B cell (primary cell): ENCODE data around the gene PALLD. TPM values are rescaled to one million over a fixed set of nuclear protein-coding genes. Genes with fewer than 3 reads are reported as not detected.

Source experiments
- ATAC-seq: fragments of 200-7000 bp; cut with Tn5 transposase; one replicate; pipeline ENCODE4 v1.10.0; 2021; ENCODE audit warnings: low read depth, mild to moderate bottlenecking, moderate number of reproducible peaks, moderate library complexity
- CTCF ChIA-PET: fragments of 350-600 bp; sonication (Branson Sonifier 250); formaldehyde crosslinking; loops from one replicate; lab custom pipeline; 2021; ENCODE audit warnings: antibody characterized with exemption, inconsistent platforms; lab: Charles Lee
- POLR2A ChIA-PET: fragments of 350-600 bp; sonication (Branson Sonifier 250); formaldehyde crosslinking; loops from one replicate; lab custom pipeline; 2021; ENCODE audit warnings: antibody characterized with exemption; lab: Charles Lee
- DNase-seq: peaks from one replicate; pipeline ENCODE4 v3.0.0; 2013
- H2AFZ ChIP-seq: 2 replicates; pipeline ENCODE4 v1.6.1; 2012; ENCODE audit warnings: mild to moderate bottlenecking, low read depth, low read length; ENCODE audit not compliant: insufficient read depth, poor library complexity, severe bottlenecking
- H3K27ac ChIP-seq, 2 donors: 1 replicate in 1 of 2; 2 replicates in 1 of 2; pipeline ENCODE4 v1.5.1; 2012 to 2013; ENCODE audit warnings: low read length in 2 of 2, mild to moderate bottlenecking in 2 of 2, moderate library complexity in 1 of 2
- H3K27me3 ChIP-seq, 4 experiments: fragments of 200-600 bp in 1 of 4; sonication (generic) in 1 of 4; replicated peaks in 1 of 4; 1 replicate in 2 of 4; 2 replicates in 2 of 4; pipeline versions ENCODE4 v1.6.1 to v1.7.0; 2013 to 2016; ENCODE audit warnings: low read length in 3 of 4, mild to moderate bottlenecking in 2 of 4, mixed read lengths in 1 of 4, moderate library complexity in 1 of 4; ENCODE audit not compliant: insufficient read depth in 4 of 4, control insufficient read depth in 3 of 4; ENCODE audit errors: control extremely low read depth in 1 of 4
- H3K36me3 ChIP-seq, 2 experiments: replicated peaks in 1 of 2; 1 replicate in 1 of 2; 2 replicates in 1 of 2; pipeline versions ENCODE4 v1.6.1 to v1.7.1; 2013; ENCODE audit warnings: low read length in 1 of 2; ENCODE audit not compliant: insufficient read depth in 2 of 2, control insufficient read depth in 1 of 2; ENCODE audit errors: control extremely low read depth in 1 of 2, extremely low read depth in 1 of 2
- H3K4me1 ChIP-seq, 2 donors: fragments of 200-600 bp in 1 of 2; sonication (generic) in 1 of 2; 1 replicate in 1 of 2; 2 replicates in 1 of 2; pipeline versions ENCODE4 v1.5.1 to v1.6.1; 2013 to 2017; ENCODE audit warnings: low read length in 2 of 2; ENCODE audit not compliant: control insufficient read depth in 2 of 2, insufficient read depth in 2 of 2
- H3K4me2 ChIP-seq: replicated peaks from 2 replicates; pipeline ENCODE3; 2012; ENCODE audit warnings: mild to moderate bottlenecking, low read depth, low read length; ENCODE audit not compliant: poor library complexity, severe bottlenecking
- H3K4me3 ChIP-seq, 5 experiments: fragments of 200-600 bp in 1 of 5; sonication (generic) in 1 of 5; 1 replicate in 3 of 5; 2 replicates in 2 of 5; pipeline versions ENCODE4 v1.5.1 to v1.7.0; 2011 to 2016; ENCODE audit warnings: low read length in 4 of 5, mild to moderate bottlenecking in 4 of 5, low read depth in 2 of 5, control low read depth in 1 of 5, moderate library complexity in 1 of 5; ENCODE audit not compliant: insufficient read depth in 1 of 5; ENCODE audit errors: control extremely low read depth in 1 of 5, extremely low read depth in 1 of 5
- H3K79me2 ChIP-seq: fragments of 200-600 bp; sonication (generic); one replicate; pipeline ENCODE4 v1.6.0; 2016; ENCODE audit warnings: low read length; ENCODE audit not compliant: control insufficient read depth, insufficient read depth
- H3K9ac ChIP-seq: fragments of 200-600 bp; sonication (generic); 2 replicates; pipeline ENCODE4 v1.6.1; 2017; ENCODE audit warnings: mild to moderate bottlenecking, low read length, moderate library complexity
- H3K9me3 ChIP-seq, 3 donors: one replicate each; pipeline versions ENCODE4 v1.6.1 to v1.7.1; 2013; ENCODE audit warnings: low read length in 2 of 3; ENCODE audit not compliant: control insufficient read depth in 2 of 3, insufficient read depth in 1 of 3; ENCODE audit errors: control extremely low read depth in 1 of 3
- H4K20me1 ChIP-seq: 2 replicates; pipeline ENCODE4 v1.6.0; 2012; ENCODE audit warnings: mild to moderate bottlenecking, low read length; ENCODE audit not compliant: insufficient read depth, control insufficient read depth, poor library complexity, severe bottlenecking
- H3K27ac Mint-ChIP-seq: one replicate; pipeline ENCODE4 v1.8.0; 2021; ENCODE audit warnings: mixed read lengths
- H3K27me3 Mint-ChIP-seq: one replicate; pipeline ENCODE4 v1.8.0; 2021; ENCODE audit warnings: mixed read lengths
- H3K4me1 Mint-ChIP-seq: one replicate; pipeline ENCODE4 v1.8.0; 2021; ENCODE audit warnings: mixed read lengths
- H3K4me3 Mint-ChIP-seq: one replicate; pipeline ENCODE4 v1.8.0; 2021; ENCODE audit warnings: mixed read lengths
- H3K9me3 Mint-ChIP-seq: one replicate; pipeline ENCODE4 v1.8.0; 2022; ENCODE audit warnings: mixed read lengths; ENCODE audit not compliant: insufficient read depth
- CTCF ChIP-seq: fragments of 200-600 bp; IDR thresholded peaks from one replicate; pipeline ENCODE4 v1.8.0; 2022; ENCODE audit warnings: antibody characterized with exemption, mild to moderate bottlenecking
- EZH2 ChIP-seq: IDR thresholded peaks from 2 replicates; pipeline ENCODE4 v1.6.1; 2012; ENCODE audit warnings: borderline replicate concordance, low read depth, mild to moderate bottlenecking, moderate library complexity, low read length; ENCODE audit not compliant: insufficient read depth, poor library complexity, severe bottlenecking
- WGBS: methylation state at CpG from one replicate; pipeline ENCODE4 v1.1.5; 2013; ENCODE audit warnings: missing lambda C conversion rate; ENCODE audit not compliant: insufficient coverage; 5-methylcytosine and 5-hydroxymethylcytosine counted together
- intact Hi-C: fragments of 100-400 bp; cut with micrococcal nuclease; formaldehyde crosslinking; loops from one replicate; pipeline ENCODE4 v1.10.0; 2022
- polyA plus RNA-seq: library from polyadenylated mRNA; depleted of rRNA; stranded (reverse); fragments of >200 nt; gene quantifications from 2 replicates; pipeline ENCODE4 v1.2.3, GENCODE V29; 2012
- total RNA-seq, 2 donors: library from RNA; stranded (reverse); fragments of 120-200 nt in 1 of 2; gene quantifications; 1 replicate in 1 of 2; 2 replicates in 1 of 2; pipeline versions ENCODE4 v1.2.3 to v1.2.4, GENCODE V29; 2013 to 2022

Gene PALLD
- total and polyA plus RNA-seq, 2 donors (not counting 1 experiment from before 2014, with no cell fraction given): 0.63 to 0.71 TPM

GRCh38 chr4:168474660-168475320 is 22.1 kb upstream of the PALLD start:
- no peak overlapping the region for H3K4me3 Mint-ChIP-seq
- Histone ChIP-seq H3K27ac (no peak overlapping the region), H2AFZ (no peak overlapping the region), H3K36me3 (peaks cover 19 to 30% of the 10 kb centered on the region in 2 experiments), H3K27me3 (no peaks in the 10 kb centered on the region), H3K79me2 (peaks cover under 1% of the 10 kb centered on the region), H3K4me1 (peaks cover 7 to 8% of the 10 kb centered on the region in 2 donors), H3K9ac (no peak overlapping the region), H3K4me3 (no peak overlapping the region), H3K4me2 (no peak overlapping the region), H4K20me1 (no peaks in the 10 kb centered on the region), H3K9me3 (no peaks in the 10 kb centered on the region)
- ChIA-PET CTCF (no interaction called here), POLR2A (no interaction called here)
- peaks cover 25% of the 10 kb centered on the region for H3K4me1 Mint-ChIP-seq
- ATAC-seq (no peak), DNase-seq (no peak)
- WGBS: no CpG with 5 or more reads among the region's 5 CpGs
- H3K27me3 Mint-ChIP-seq: no peaks in the 10 kb centered on the region
- intact Hi-C loops: no loop called here
- TF ChIP-seq EZH2 (no peak), CTCF (no peak)
- H3K27ac Mint-ChIP-seq: no peak overlapping the region
- H3K9me3 Mint-ChIP-seq: no peaks in the 10 kb centered on the region

- peaks cover 14 to 21% of the 10 kb centered on the region in 2 experiments for H3K36me3 ChIP-seq
- DNase-seq (no peak), ATAC-seq (no peak)
- no peak overlapping the region for H2AFZ ChIP-seq
- Mint-ChIP-seq H3K27ac (no peak overlapping the region), H3K4me1 (peaks cover 34% of the 10 kb centered on the region), H3K4me3 (no peak overlapping the region), H3K9me3 (no peaks in the 10 kb centered on the region), H3K27me3 (no peaks in the 10 kb centered on the region)
- H3K4me3 ChIP-seq: no peak overlapping the region
- H3K27ac ChIP-seq: no peak overlapping the region
- H3K9me3 ChIP-seq: no peaks in the 10 kb centered on the region
- no peak overlapping the region for H3K9ac ChIP-seq
- CTCF ChIA-PET: no interaction called here
- peaks cover 7 to 8% of the 10 kb centered on the region in 2 donors for H3K4me1 ChIP-seq
- no peaks in the 10 kb centered on the region for H4K20me1 ChIP-seq
- POLR2A ChIA-PET: no interaction called here
- no peaks in the 10 kb centered on the region for H3K27me3 ChIP-seq
- TF ChIP-seq EZH2 (no peak), CTCF (no peak)
- H3K4me2 ChIP-seq: no peak overlapping the region
- peaks cover 5% of the 10 kb centered on the region for H3K79me2 ChIP-seq
- intact Hi-C loops: no loop called here
- WGBS: 86% methylated on average over 1 of the region's 2 CpGs
These were observed 21.1 kb upstream of the PALLD start for GRCh38 chr4:168475745-168476144.
